HEK293T (cell line): ENCODE measurements around the gene CCDC146.

Experiments
- CTCF ChIA-PET: fragments of 350-600 bp; formaldehyde crosslinking; extraction: SDS; loops from one replicate; lab custom pipeline; 2021; ENCODE audit warnings: antibody characterized with exemption, inconsistent platforms; lab: Yijun Ruan, JAX
- POLR2A ChIA-PET: fragments of 350-600 bp; formaldehyde crosslinking; extraction: SDS; loops from one replicate; lab custom pipeline; 2020; ENCODE audit warnings: antibody characterized with exemption, inconsistent platforms; lab: Yijun Ruan, JAX
- DNase-seq: peaks from one replicate; pipeline ENCODE4 v3.0.0; 2012; ENCODE audit warnings: mixed read lengths; ENCODE audit errors: extremely low spot score
- ARNT ChIP-seq: fragments of 450-650 bp; IDR thresholded peaks from 2 replicates; pipeline ENCODE4 v1.6.1; 2017; ENCODE audit warnings: mild to moderate bottlenecking
- BHLHE40 ChIP-seq: fragments of 450-650 bp; IDR thresholded peaks from 2 replicates; pipeline ENCODE4 v1.6.1; 2016; ENCODE audit warnings: mild to moderate bottlenecking, moderate library complexity, borderline replicate concordance
- CTBP1 ChIP-seq: fragments of 450-650 bp; IDR thresholded peaks from 2 replicates; pipeline ENCODE4 v1.6.1; 2016; ENCODE audit warnings: borderline replicate concordance
- ELF4 ChIP-seq: fragments of 450-650 bp; IDR thresholded peaks from 2 replicates; pipeline ENCODE4 v1.6.1; 2017; ENCODE audit warnings: antibody characterized with exemption
- FOXA1 ChIP-seq: fragments of 450-650 bp; IDR thresholded peaks from 2 replicates; pipeline ENCODE4 v1.6.1; 2016; ENCODE audit warnings: mild to moderate bottlenecking
- FOXK2 ChIP-seq: fragments of 450-650 bp; IDR thresholded peaks from 2 replicates; pipeline ENCODE4 v1.6.1; 2016; ENCODE audit warnings: mild to moderate bottlenecking
- FOXM1 ChIP-seq: fragments of 450-650 bp; IDR thresholded peaks from 2 replicates; pipeline ENCODE4 v1.6.1; 2017; ENCODE audit warnings: mild to moderate bottlenecking, borderline replicate concordance
- HDGF ChIP-seq: fragments of 450-650 bp; IDR thresholded peaks from 2 replicates; pipeline ENCODE4 v1.6.1; 2017; ENCODE audit warnings: antibody characterized with exemption, borderline replicate concordance
- L3MBTL2 ChIP-seq: fragments of 450-650 bp; conservative IDR thresholded peaks from 2 replicates; pipeline ENCODE4 v1.6.1; 2016; ENCODE audit warnings: mild to moderate bottlenecking
- LEF1 ChIP-seq: fragments of 450-650 bp; IDR thresholded peaks from 2 replicates; pipeline ENCODE4 v1.6.1; 2017; ENCODE audit warnings: mild to moderate bottlenecking, borderline replicate concordance
- NFRKB ChIP-seq: fragments of 450-650 bp; IDR thresholded peaks from 2 replicates; pipeline ENCODE4 v1.6.1; 2016; ENCODE audit warnings: mild to moderate bottlenecking, moderate library complexity
- PKNOX1 ChIP-seq: fragments of 450-650 bp; IDR thresholded peaks from 2 replicates; pipeline ENCODE4 v1.6.1; 2016
- SP1 ChIP-seq: fragments of 450-650 bp; IDR thresholded peaks from 2 replicates; pipeline ENCODE4 v1.6.1; 2017
- SUZ12 ChIP-seq: fragments of 450-650 bp; IDR thresholded peaks from 2 replicates; pipeline ENCODE4 v1.6.1; 2016; ENCODE audit warnings: mild to moderate bottlenecking
- TARDBP ChIP-seq: fragments of 450-650 bp; IDR thresholded peaks from 2 replicates; pipeline ENCODE4 v1.6.1; 2016
- ZNF384 ChIP-seq: fragments of 450-650 bp; IDR thresholded peaks from 2 replicates; pipeline ENCODE4 v1.6.1; 2016

CCDC146 gene

GRCh38 chr7:77321300-77321699 lies 198.9 kb downstream of the CCDC146 start:
- ChIA-PET POLR2A (no interaction called here), CTCF (no interaction called here)

GRCh38 chr7:77326131-77326530 lies 203.7 kb downstream of the CCDC146 start:
- ChIA-PET CTCF (no interaction called here), POLR2A (no interaction called here)
- DNase-seq = no peak
- TF ChIP-seq FOXK2 = no peak
- no peak for TF ChIP-seq FOXM1
- no peak for TF ChIP-seq PKNOX1
- TF ChIP-seq SUZ12 = no peak
- TF ChIP-seq NFRKB = no peak
- TF ChIP-seq BHLHE40 = no peak
- TF ChIP-seq SP1 = no peak
- no peak for TF ChIP-seq L3MBTL2
- TF ChIP-seq TARDBP = no peak
- no peak for TF ChIP-seq FOXA1
- TF ChIP-seq LEF1 = no peak
- TF ChIP-seq ARNT = no peak
- no peak for TF ChIP-seq CTBP1
- no peak for TF ChIP-seq HDGF
- no peak for TF ChIP-seq ZNF384

More at GRCh38 chr7:77321300-77321699, 198.9 kb downstream of the CCDC146 start:
- TF ChIP-seq ELF4 = no peak
- no peak for TF ChIP-seq ZNF384
- no peak for TF ChIP-seq PKNOX1
- TF ChIP-seq NFRKB = no peak
- no peak for DNase-seq

- CTCF ChIA-PET = interaction anchor here (0.6 kb wide), 1 partner anchor 215 kb away, joined by 6 read pairs; no protein-coding TSS in a partner anchor
- TF ChIP-seq FOXA1 (no peak), PKNOX1 (no peak), CTBP1 (no peak), L3MBTL2 (no peak), HDGF (no peak), FOXK2 (no peak), SP1 (no peak), NFRKB (no peak), ZNF384 (no peak), LEF1 (no peak), BHLHE40 (no peak)
- DNase-seq = no peak
Measured at GRCh38 chr7:77327067-77327931, 204.9 kb downstream of the CCDC146 start.

GRCh38 chr7:77327932-77328628 lies 205.7 kb downstream of the CCDC146 start:
- no peak for DNase-seq
- POLR2A ChIA-PET = no interaction called here
- TF ChIP-seq HDGF = no peak
- no peak for TF ChIP-seq FOXA1
- TF ChIP-seq FOXM1 = no peak
- no peak for TF ChIP-seq PKNOX1
- no peak for TF ChIP-seq ZNF384
- TF ChIP-seq SUZ12 = no peak
- no peak for TF ChIP-seq TARDBP
- CTCF ChIA-PET = interaction anchor here (0.6 kb wide), 1 partner anchor 216 kb away, joined by 6 read pairs; no protein-coding TSS in a partner anchor

More at GRCh38 chr7:77327067-77327931, 204.9 kb downstream of the CCDC146 start:
- POLR2A ChIA-PET = no interaction called here

- TF ChIP-seq TARDBP (no peak), FOXK2 (no peak), ELF4 (no peak)
- CTCF ChIA-PET = no interaction called here
- no peak for DNase-seq
Measured at GRCh38 chr7:77328669-77329068, 206.3 kb downstream of the CCDC146 start.

More at GRCh38 chr7:77328669-77329068, 206.3 kb downstream of the CCDC146 start:
- POLR2A ChIA-PET = no interaction called here
